Sigmoid colon (tissue), 7 donors: ENCODE data around the gene TSPOAP1. TPM values are rescaled to one million over a fixed set of nuclear protein-coding genes. Genes with fewer than 3 reads are reported as not detected.

Source experiments
- DNase-seq: peaks from one replicate; pipeline ENCODE4 v3.0.0-alpha.2; 2019
- H3K27ac ChIP-seq, 4 donors: fragments of 200-600 bp; sonication (generic); one replicate each; pipeline ENCODE4 v1.5.1; 2016 to 2019; ENCODE audit warnings: mild to moderate bottlenecking in 1 of 4
- H3K27me3 ChIP-seq, 3 donors: fragments of 200-600 bp; sonication (generic); one replicate each; pipeline ENCODE4 v1.5.1; 2019; ENCODE audit warnings: mild to moderate bottlenecking in 1 of 3
- H3K36me3 ChIP-seq, 4 donors: fragments of 200-600 bp; sonication (generic); one replicate each; pipeline ENCODE4 v1.5.1; 2016 to 2019
- H3K4me1 ChIP-seq, 4 donors: fragments of 200-600 bp; sonication (generic); one replicate each; pipeline ENCODE4 v1.5.1; 2017 to 2019
- H3K4me3 ChIP-seq, 4 donors: fragments of 200-600 bp; sonication (generic); one replicate each; pipeline ENCODE4 v1.5.1; 2017 to 2019; ENCODE audit warnings: mild to moderate bottlenecking in 2 of 4, moderate library complexity in 1 of 4
- H3K9me3 ChIP-seq, 4 donors: fragments of 200-600 bp in 3 of 4; sonication (generic) in 3 of 4; one replicate each; pipeline versions ENCODE4 v1.5.1 to v1.6.1; 2013 to 2019
- EP300 ChIP-seq, 4 donors: sonication (generic); formaldehyde crosslinking; IDR thresholded peaks; one replicate each; pipeline ENCODE4 v1.6.1; 2017; ENCODE audit warnings: antibody characterized with exemption in 4 of 4
- POLR2A ChIP-seq, 2 donors: fragments of 450-650 bp; IDR thresholded peaks; one replicate each; pipeline ENCODE4 v1.6.1; 2016; ENCODE audit warnings: antibody characterized with exemption in 2 of 2, mild to moderate bottlenecking in 2 of 2, moderate library complexity in 2 of 2
- POLR2AphosphoS5 ChIP-seq, 4 donors: sonication (generic); formaldehyde crosslinking; IDR thresholded peaks; one replicate each; pipeline ENCODE4 v1.6.1; 2017; ENCODE audit warnings: antibody characterized with exemption in 4 of 4
- WGBS, 2 donors: extraction: QIAGEN DNeasy Blood & Tissue Kit; methylation state at CpG; one replicate each; pipeline ENCODE4 v1.1.7; 2013; 5-methylcytosine and 5-hydroxymethylcytosine counted together
- intact Hi-C: fragments of 100-400 bp; cut with DNase I; formaldehyde crosslinking; loops from one replicate; pipeline ENCODE4 v1.15.1; 2023
- polyA plus RNA-seq, 3 donors: library from polyadenylated mRNA; stranded (reverse); fragments of 200-250 nt; gene quantifications; one replicate each; pipeline ENCODE4 v1.2.3, GENCODE V29; 2013
- total RNA-seq, 4 donors: library from RNA; depleted of rRNA; stranded (reverse); fragments of >200 nt; gene quantifications; one replicate each; pipeline ENCODE4 v1.1.0, GENCODE V29; 2016
- TF ChIP-seq, protein P1 (sequence below), 4 experiments: fragments of 450-650 bp in 3 of 4; fragments of 200-600 bp in 1 of 4; IDR thresholded peaks; one replicate each; pipeline ENCODE4 v1.5.1; 2016 to 2019; ENCODE audit warnings: antibody characterized with exemption in 4 of 4, mild to moderate bottlenecking in 3 of 4, moderate library complexity in 2 of 4
- donor health status: healthy with polysubstance abuse.
- donor health status: Bipolar disorder and iron deficiency.
- donor health status: healthy.

Gene TSPOAP1
- total and polyA plus RNA-seq, 7 donors = 0.69 to 28.4 (median 12.5) TPM

DNA sequence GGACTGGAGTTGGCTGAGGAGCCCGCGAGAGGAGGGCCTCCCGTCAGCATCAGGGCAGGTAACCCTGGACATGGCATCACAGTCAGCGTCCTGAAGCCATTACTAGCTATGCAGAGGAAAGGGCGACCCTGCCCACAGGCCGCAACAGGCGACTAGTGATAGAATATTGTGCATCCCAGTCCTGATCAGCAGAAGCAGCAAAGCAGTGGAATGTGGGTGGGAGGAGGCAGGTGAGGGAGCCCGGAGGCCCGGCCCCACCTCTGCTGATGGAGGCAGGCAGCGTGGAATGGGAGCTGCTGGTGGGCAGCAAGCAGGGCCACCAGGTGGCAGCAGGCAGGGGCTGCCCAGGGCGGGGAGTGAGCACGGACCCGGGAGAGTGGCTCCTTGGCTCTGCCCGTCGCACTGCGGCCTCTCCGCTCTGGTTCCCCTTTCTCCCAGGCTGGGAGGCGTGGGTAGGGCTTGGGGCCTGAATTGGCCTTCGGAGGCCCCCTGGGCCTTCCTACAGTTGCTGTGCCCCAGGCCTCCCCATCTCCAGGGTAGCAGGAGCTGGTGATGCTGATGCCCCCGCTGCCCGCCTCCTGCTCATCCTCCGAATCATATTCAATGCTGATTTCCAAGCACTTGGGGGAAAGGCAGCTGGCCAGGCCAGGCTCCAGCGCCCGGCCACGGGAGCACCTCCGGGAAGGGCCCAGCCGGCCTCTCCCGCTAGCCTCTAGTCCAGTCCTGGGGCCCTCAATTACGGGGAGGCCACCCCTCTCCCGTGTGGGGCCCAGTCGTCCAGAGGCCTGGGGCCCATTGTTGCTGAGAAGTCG, 20.2 kb downstream of the TSPOAP1 start:
- no peaks in the 10 kb centered on the region for H3K4me1 ChIP-seq
- no peak for TF ChIP-seq POLR2A (IDR thresholded peaks at IDR 0.05)
- no peak for TF ChIP-seq POLR2AphosphoS5 (IDR thresholded peaks at IDR 0.05)
- TF ChIP-seq EP300 (IDR thresholded peaks at IDR 0.05) = no peak
- TF ChIP-seq, protein P1, sequence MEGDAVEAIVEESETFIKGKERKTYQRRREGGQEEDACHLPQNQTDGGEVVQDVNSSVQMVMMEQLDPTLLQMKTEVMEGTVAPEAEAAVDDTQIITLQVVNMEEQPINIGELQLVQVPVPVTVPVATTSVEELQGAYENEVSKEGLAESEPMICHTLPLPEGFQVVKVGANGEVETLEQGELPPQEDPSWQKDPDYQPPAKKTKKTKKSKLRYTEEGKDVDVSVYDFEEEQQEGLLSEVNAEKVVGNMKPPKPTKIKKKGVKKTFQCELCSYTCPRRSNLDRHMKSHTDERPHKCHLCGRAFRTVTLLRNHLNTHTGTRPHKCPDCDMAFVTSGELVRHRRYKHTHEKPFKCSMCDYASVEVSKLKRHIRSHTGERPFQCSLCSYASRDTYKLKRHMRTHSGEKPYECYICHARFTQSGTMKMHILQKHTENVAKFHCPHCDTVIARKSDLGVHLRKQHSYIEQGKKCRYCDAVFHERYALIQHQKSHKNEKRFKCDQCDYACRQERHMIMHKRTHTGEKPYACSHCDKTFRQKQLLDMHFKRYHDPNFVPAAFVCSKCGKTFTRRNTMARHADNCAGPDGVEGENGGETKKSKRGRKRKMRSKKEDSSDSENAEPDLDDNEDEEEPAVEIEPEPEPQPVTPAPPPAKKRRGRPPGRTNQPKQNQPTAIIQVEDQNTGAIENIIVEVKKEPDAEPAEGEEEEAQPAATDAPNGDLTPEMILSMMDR (IDR thresholded peaks at IDR 0.05) = no peak
- intact Hi-C loops = no loop called here
- no peak for DNase-seq
- H3K4me3 ChIP-seq = no peak overlapping the region
- H3K27ac ChIP-seq = no peak overlapping the region
- WGBS, 2 donors = 82 to 84% methylated on average over 32 of the region's 32 CpGs
- no peaks in the 10 kb centered on the region for H3K9me3 ChIP-seq
- peaks cover 0 to 3% (median 0%) of the 10 kb centered on the region in 4 donors for H3K36me3 ChIP-seq
- H3K27me3 ChIP-seq = no peaks in the 10 kb centered on the region

DNA sequence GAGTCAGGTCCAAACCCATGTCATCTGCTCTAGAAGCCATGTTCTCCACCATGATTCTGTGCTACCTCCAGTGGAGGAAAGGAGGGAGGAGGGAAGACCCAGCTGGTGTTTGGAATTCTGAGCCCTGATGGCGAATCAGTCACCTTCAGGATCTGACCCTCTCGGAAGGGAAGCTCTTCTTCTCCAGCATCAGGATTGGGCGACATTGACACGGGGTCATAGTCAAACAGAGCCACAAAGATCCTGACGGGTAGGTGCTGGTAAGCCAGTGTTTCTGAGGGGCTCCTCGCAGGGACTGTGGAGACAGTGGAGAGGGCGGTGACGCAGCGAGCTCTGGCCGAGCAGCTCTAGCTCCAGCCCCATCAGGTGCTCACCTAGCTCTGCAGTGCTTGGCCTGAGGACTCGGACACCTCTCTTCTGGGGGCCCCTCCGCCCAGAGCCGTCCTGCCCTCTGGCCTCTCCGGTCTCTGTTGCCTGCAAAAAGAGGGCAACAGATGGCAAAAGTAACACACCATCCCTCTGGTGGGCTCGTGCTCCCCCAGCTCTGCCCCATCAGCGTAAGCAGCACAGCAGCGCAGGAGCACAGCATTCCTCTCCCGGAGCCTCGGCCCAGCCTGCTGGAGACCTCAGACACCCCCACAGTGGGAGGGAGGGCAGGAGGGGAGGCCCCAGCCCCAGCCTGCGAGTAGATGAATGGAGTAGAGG, 21.0 kb downstream of the TSPOAP1 start:
- intact Hi-C loops = no loop called here
- TF ChIP-seq EP300 (IDR thresholded peaks at IDR 0.05) (no peak), POLR2AphosphoS5 (IDR thresholded peaks at IDR 0.05) (no peak), POLR2A (IDR thresholded peaks at IDR 0.05) (no peak)
- TF ChIP-seq, protein P1 (IDR thresholded peaks at IDR 0.05) = no peak
- peaks cover 0 to 3% (median 0%) of the 10 kb centered on the region in 4 donors for H3K36me3 ChIP-seq
- H3K4me3 ChIP-seq = no peak overlapping the region
- no peaks in the 10 kb centered on the region for H3K4me1 ChIP-seq
- WGBS, 2 donors = 92 to 93% methylated on average over 20 of the region's 20 CpGs
- H3K27me3 ChIP-seq = no peaks in the 10 kb centered on the region
- peak; percentile 43 for DNase-seq
- no peak overlapping the region for H3K27ac ChIP-seq
- H3K9me3 ChIP-seq = no peaks in the 10 kb centered on the region

DNA sequence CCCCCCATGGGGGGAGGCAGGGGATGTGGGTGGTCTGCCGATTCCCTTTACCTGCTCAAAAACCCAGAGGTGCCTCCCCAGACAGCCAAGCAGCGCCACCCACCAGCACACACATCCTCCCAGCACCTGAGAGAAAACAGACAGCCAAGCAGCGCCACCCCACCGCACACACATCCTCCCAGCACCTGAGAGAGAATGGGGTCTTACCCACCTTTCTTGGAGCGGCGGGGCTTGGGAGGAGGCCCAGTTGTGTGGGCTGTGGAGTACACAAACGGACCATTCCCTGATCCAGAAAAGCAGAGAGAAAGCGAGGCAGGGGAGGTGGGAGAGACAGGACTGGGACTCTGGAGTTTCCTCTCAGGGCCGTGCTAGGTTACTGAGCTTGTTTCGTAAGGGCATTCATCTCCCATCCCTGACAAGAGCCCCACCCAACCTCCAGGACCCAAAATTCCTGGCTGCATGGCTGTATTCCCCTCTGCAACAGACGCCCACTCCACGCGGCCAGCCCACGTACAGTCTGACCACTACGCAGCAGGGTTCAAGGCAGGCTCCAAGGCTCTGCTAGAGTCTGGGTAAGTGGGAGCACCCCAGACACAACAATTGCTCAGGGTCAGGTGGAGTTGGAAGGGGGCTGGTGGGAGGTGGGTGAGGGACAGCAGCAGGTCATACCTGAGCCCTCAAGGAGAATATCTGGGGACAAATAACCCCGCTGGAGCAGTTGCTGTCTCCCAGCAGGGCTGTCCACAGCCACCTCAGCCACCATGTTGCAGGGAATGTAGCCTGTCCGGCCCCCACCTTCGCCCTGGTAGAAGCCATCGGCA, 22.3 kb downstream of the TSPOAP1 start:
- Histone ChIP-seq H3K27me3 (no peaks in the 10 kb centered on the region), H3K9me3 (no peaks in the 10 kb centered on the region), H3K4me3 (no peak overlapping the region), H3K36me3 (peaks cover 0 to 3% (median 0%) of the 10 kb centered on the region in 4 donors), H3K27ac (no peak overlapping the region), H3K4me1 (no peaks in the 10 kb centered on the region)
- TF ChIP-seq, protein P1 (IDR thresholded peaks at IDR 0.05) = no peak
- TF ChIP-seq EP300 (IDR thresholded peaks at IDR 0.05) = no peak
- TF ChIP-seq POLR2A (IDR thresholded peaks at IDR 0.05) = no peak
- TF ChIP-seq POLR2AphosphoS5 (IDR thresholded peaks at IDR 0.05) = no peak
- DNase-seq = peak; percentile 48
- intact Hi-C loops = no loop called here
- WGBS, 2 donors = 94 to 95% methylated on average over 19 of the region's 19 CpGs

DNA sequence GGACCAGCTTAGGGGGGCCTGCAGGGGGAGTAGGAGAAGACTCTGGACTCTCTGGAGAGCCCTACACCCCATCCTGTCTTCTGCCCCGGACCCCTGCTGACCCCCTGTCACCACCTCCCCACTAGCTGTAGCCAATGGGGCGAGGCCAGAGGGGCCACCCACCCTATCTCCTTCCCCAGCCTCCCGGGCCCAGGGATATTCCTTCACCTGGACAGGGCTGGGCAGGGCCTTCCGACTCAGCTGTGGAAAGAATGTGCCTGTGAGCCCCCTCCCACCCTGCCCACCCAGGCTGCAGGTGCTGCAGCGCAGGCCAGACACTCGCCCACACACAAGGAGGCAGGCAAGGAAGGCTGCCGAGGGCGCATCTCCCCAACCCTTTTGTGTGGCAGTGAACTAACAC, 23.0 kb downstream of the TSPOAP1 start:
- WGBS, 2 donors = 83 to 90% methylated on average over 8 of the region's 8 CpGs
- TF ChIP-seq POLR2AphosphoS5 (IDR thresholded peaks at IDR 0.05) (no peak), POLR2A (IDR thresholded peaks at IDR 0.05) (no peak), EP300 (IDR thresholded peaks at IDR 0.05) (no peak)
- TF ChIP-seq, protein P1 (IDR thresholded peaks at IDR 0.05) = no peak
- DNase-seq = peak; percentile 52

More for the DNA sequence above, 23.0 kb downstream of the TSPOAP1 start:
- H3K27ac ChIP-seq = no peak overlapping the region
- intact Hi-C loops = no loop called here
- H3K27me3 ChIP-seq = no peaks in the 10 kb centered on the region
- no peak overlapping the region for H3K4me3 ChIP-seq
- H3K4me1 ChIP-seq = no peaks in the 10 kb centered on the region
- no peaks in the 10 kb centered on the region for H3K9me3 ChIP-seq
- H3K36me3 ChIP-seq = peaks cover 0 to 3% (median 0%) of the 10 kb centered on the region in 4 donors
